Measurements from ENCODE around the gene MBD3. TPM values are rescaled to one million over a fixed set of nuclear protein-coding genes. Genes with fewer than 3 reads are reported as not detected.

The MBD3 gene
- 53.3 and 54.6 TPM in 2 replicates for total RNA-seq

GRCh38 chr19:1592755-1593500, at the start of gene MBD3:
TSS of gene MBD3 (minus strand) at chr19:1592865. CDS start at chr19:1592631, 234 bp downstream.

GRCh38 chr19:1605236-1606137, 12.8 kb upstream of the MBD3 start, which contains the start of gene UQCR11:
TSS of gene UQCR11 (minus strand) at chr19:1605462. CDS start at chr19:1605409, 53 bp downstream.

GRCh38 chr19:1568320-1569019, 24.2 kb downstream of the MBD3 start, which contains the start of gene MEX3D:
TSS of gene MEX3D (minus strand) at chr19:1568325. CDS start at chr19:1568058, 267 bp downstream.

Small RNA genes within 50 kb of the gene (small RNA-seq; reads per million reads assigned to genes)
- not detected for gene AC005943.2
- not detected for gene RN7SL477P
- not detected for gene RNU6-1223P

Other genes with a start within 250 kb of the MBD3 start
- gene NDUFS7, start 209.0 kb downstream of the MBD3 start, total RNA-seq: 27.6 and 37.4 TPM in 2 replicates
- gene GAMT, start 191.3 kb downstream of the MBD3 start, total RNA-seq: 24.9 and 25.1 TPM in 2 replicates
- 43.3 and 44.7 TPM in 2 replicates for gene DAZAP1, start 185.3 kb downstream of the MBD3 start, total RNA-seq
- 403 and 464 TPM in 2 replicates for gene RPS15, start 154.5 kb downstream of the MBD3 start, total RNA-seq
- gene APC2, start 142.7 kb downstream of the MBD3 start, total RNA-seq: 0.11 and 0.26 TPM in 2 replicates
- 20.3 and 24.0 TPM in 2 replicates for gene C19orf25, start 113.7 kb downstream of the MBD3 start, total RNA-seq
- 0.78 and 1.8 TPM in 2 replicates for gene PCSK4, start 102.5 kb downstream of the MBD3 start, total RNA-seq
- gene REEP6, start 101.7 kb downstream of the MBD3 start, total RNA-seq: 1.3 and 1.4 TPM in 2 replicates
- 2.6 and 4.2 TPM in 2 replicates for gene ADAMTSL5, start 79.8 kb downstream of the MBD3 start, total RNA-seq
- gene PLK5, start 68.8 kb downstream of the MBD3 start, total RNA-seq: not detected in 2 replicates
- gene MEX3D, start 24.5 kb downstream of the MBD3 start, total RNA-seq: 16.9 and 20.1 TPM in 2 replicates
- gene UQCR11, start 12.6 kb upstream of the MBD3 start, total RNA-seq: 30.5 and 34.6 TPM in 2 replicates
- gene TCF3, start 59.8 kb upstream of the MBD3 start, total RNA-seq: 37.9 and 41.0 TPM in 2 replicates
- gene ONECUT3, start 160.6 kb upstream of the MBD3 start, total RNA-seq: not detected in 2 replicates
- gene ATP8B3, start 219.4 kb upstream of the MBD3 start, total RNA-seq: 3.5 and 3.8 TPM in 2 replicates